NB4 (cell line): Measurements from ENCODE around the gene GLT1D1.

ENCODE experiments used
- POLR2A ChIP-seq: IDR thresholded peaks from 2 replicates; pipeline ENCODE4 v1.6.1; 2011; ENCODE audit warnings: mild to moderate bottlenecking; ENCODE audit not compliant: insufficient read length; ENCODE audit errors: extremely low read depth
- TF ChIP-seq, protein P1 (sequence below): IDR thresholded peaks from one replicate; pipeline ENCODE4 v1.5.1; 2012; ENCODE audit warnings: low read depth, low read length

DNA sequence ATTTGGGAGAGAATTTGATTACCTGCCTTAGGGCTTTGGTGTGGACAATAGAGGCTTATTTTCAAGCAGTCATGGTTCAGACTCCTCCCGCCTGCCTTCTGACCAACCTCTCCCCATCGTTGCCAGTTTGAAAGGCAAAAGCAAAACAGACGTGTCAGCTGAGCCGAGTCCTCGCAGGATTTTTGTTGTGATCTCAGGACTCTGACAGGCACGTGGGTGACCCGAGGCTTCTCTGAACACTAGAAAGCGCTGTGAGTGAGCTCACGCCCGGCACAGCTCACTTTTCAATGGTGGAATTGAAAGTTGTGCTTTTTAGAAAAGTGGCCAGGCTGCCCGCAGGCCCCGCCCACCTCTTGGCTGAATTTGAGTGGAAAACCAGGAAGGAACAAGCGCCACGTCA is 130.1 kb downstream of the GLT1D1 start:
- TF ChIP-seq POLR2A = no peak
- TF ChIP-seq, protein P1, sequence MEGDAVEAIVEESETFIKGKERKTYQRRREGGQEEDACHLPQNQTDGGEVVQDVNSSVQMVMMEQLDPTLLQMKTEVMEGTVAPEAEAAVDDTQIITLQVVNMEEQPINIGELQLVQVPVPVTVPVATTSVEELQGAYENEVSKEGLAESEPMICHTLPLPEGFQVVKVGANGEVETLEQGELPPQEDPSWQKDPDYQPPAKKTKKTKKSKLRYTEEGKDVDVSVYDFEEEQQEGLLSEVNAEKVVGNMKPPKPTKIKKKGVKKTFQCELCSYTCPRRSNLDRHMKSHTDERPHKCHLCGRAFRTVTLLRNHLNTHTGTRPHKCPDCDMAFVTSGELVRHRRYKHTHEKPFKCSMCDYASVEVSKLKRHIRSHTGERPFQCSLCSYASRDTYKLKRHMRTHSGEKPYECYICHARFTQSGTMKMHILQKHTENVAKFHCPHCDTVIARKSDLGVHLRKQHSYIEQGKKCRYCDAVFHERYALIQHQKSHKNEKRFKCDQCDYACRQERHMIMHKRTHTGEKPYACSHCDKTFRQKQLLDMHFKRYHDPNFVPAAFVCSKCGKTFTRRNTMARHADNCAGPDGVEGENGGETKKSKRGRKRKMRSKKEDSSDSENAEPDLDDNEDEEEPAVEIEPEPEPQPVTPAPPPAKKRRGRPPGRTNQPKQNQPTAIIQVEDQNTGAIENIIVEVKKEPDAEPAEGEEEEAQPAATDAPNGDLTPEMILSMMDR = no peak
